Measurements from ENCODE around the gene SLC18B1. TPM values are rescaled to one million over a fixed set of nuclear protein-coding genes. Genes with fewer than 3 reads are reported as not detected.
A peak's percentile ranks its signal among the peaks of the same experiment; 100 is the strongest.

The SLC18B1 gene
- total RNA-seq, 1 donor from 2014 or later = 19.1 TPM

DNA sequence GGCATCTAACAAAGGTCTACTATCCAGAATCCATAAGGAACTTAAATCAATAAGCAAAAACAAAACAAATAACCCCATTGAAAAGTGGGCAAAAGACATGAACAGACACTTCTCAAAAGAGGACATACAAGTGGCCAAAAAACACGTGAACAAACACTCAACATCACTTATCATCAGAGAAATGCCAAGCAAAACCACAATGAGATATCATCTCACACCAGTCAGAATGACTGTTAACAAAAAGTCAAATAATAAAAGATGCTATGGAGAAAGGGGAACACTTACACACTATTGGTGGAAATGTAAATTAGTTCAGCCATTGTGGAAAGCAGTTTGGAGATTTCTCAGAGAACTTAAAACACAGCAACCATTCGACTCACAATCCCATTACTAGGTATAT lies 65.2 kb downstream of the SLC18B1 start:
- Mint-ChIP-seq H3K36me3 (ENCODE audit: insufficient read depth) (no peaks in the 10 kb centered on the region), H3K4me1 (ENCODE audit: low read depth) (peaks cover 7% of the 10 kb centered on the region), H3K27me3 (peaks cover 4% of the 10 kb centered on the region), H3K27ac (no peak overlapping the region), H3K4me3 (ENCODE audit: low read depth) (no peak overlapping the region), H3K9me3 (ENCODE audit: low read depth) (peaks cover 12% of the 10 kb centered on the region)
- DNase-seq (ENCODE audit: low spot score, unreplicated experiment) = no peak
- TF ChIP-seq, protein P1, sequence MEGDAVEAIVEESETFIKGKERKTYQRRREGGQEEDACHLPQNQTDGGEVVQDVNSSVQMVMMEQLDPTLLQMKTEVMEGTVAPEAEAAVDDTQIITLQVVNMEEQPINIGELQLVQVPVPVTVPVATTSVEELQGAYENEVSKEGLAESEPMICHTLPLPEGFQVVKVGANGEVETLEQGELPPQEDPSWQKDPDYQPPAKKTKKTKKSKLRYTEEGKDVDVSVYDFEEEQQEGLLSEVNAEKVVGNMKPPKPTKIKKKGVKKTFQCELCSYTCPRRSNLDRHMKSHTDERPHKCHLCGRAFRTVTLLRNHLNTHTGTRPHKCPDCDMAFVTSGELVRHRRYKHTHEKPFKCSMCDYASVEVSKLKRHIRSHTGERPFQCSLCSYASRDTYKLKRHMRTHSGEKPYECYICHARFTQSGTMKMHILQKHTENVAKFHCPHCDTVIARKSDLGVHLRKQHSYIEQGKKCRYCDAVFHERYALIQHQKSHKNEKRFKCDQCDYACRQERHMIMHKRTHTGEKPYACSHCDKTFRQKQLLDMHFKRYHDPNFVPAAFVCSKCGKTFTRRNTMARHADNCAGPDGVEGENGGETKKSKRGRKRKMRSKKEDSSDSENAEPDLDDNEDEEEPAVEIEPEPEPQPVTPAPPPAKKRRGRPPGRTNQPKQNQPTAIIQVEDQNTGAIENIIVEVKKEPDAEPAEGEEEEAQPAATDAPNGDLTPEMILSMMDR (IDR thresholded peaks at IDR 0.05; ENCODE audit: unreplicated experiment) = no peak

DNA sequence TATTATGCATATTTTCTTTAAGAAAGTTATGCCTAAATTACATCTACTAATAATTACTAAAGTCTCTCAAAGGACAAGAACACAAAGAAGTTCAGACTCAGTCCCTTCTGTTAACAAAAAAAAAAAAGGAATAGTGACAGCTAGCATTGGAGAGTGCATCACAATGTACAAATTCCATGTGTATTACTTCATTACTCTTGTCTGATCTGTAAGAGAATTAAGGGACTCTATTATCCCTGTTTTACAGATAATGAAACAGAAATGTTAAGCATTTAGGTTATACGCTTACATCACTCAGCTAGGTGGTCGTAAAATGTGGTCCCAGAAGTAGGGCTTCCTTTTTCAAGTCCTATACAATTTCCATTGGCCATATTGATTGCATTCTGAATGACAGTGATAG lies 67.4 kb downstream of the SLC18B1 start:
- TF ChIP-seq, protein P1 (IDR thresholded peaks at IDR 0.05; ENCODE audit: unreplicated experiment) = no peak
- Mint-ChIP-seq H3K4me1 (ENCODE audit: low read depth) (peaks cover 2% of the 10 kb centered on the region), H3K36me3 (ENCODE audit: insufficient read depth) (no peaks in the 10 kb centered on the region), H3K4me3 (ENCODE audit: low read depth) (no peak overlapping the region), H3K27ac (no peak overlapping the region), H3K27me3 (no peaks in the 10 kb centered on the region), H3K9me3 (ENCODE audit: low read depth) (peaks cover 6% of the 10 kb centered on the region)
- no peak for DNase-seq (ENCODE audit: low spot score, unreplicated experiment)

DNA sequence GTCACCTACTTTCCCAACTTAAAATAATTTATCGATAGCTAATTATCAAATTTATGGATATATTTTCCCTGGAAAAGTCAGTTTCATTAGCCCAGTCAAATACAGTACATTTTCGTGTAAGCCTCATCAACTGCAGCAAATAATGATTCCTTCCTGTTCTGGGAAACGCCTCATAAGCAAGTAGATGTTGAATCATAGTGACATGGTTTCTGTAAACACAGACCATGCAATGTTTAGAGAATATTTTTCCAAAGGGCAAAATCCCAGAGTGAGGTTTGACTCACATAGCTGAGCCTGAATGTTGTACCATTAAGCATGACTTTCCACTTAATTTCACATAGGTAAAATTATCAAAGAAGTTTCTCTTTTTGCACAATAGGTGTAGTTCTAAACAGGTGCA lies 67.9 kb downstream of the SLC18B1 start:
- Mint-ChIP-seq H3K4me3 (ENCODE audit: low read depth) (no peak overlapping the region), H3K9me3 (ENCODE audit: low read depth) (peaks cover 6% of the 10 kb centered on the region), H3K4me1 (ENCODE audit: low read depth) (peaks cover under 1% of the 10 kb centered on the region), H3K27ac (no peak overlapping the region), H3K27me3 (no peaks in the 10 kb centered on the region), H3K36me3 (ENCODE audit: insufficient read depth) (no peaks in the 10 kb centered on the region)
- DNase-seq (ENCODE audit: low spot score, unreplicated experiment) = no peak
- TF ChIP-seq, protein P1 (IDR thresholded peaks at IDR 0.05; ENCODE audit: unreplicated experiment) = no peak

DNA sequence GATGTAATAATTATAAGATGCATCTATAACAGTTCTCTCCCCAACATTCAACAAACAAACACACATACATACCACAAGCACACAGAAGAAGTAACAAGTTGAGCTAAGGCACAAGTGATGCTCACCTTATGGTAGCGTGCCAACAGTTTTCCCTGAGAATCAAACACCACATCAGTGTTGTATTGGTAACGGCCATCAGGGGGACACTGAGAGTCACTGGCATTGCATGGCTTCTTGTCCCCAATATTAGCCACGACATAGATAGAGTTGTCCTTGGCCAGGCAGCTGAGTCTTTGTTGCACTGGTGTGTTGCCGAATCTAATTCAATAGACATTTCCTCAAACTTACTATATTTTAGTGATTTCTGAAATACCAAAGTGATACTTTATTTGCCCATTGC lies 69.8 kb downstream of the SLC18B1 start:
- Mint-ChIP-seq H3K9me3 (ENCODE audit: low read depth) (peaks cover 6% of the 10 kb centered on the region), H3K27ac (no peak overlapping the region), H3K27me3 (no peaks in the 10 kb centered on the region), H3K4me1 (ENCODE audit: low read depth) (peaks cover 6% of the 10 kb centered on the region), H3K4me3 (ENCODE audit: low read depth) (no peak overlapping the region), H3K36me3 (ENCODE audit: insufficient read depth) (no peaks in the 10 kb centered on the region)
- TF ChIP-seq, protein P1 (IDR thresholded peaks at IDR 0.05; ENCODE audit: unreplicated experiment) = peak; percentile 25
- no peak for DNase-seq (ENCODE audit: low spot score, unreplicated experiment)

DNA sequence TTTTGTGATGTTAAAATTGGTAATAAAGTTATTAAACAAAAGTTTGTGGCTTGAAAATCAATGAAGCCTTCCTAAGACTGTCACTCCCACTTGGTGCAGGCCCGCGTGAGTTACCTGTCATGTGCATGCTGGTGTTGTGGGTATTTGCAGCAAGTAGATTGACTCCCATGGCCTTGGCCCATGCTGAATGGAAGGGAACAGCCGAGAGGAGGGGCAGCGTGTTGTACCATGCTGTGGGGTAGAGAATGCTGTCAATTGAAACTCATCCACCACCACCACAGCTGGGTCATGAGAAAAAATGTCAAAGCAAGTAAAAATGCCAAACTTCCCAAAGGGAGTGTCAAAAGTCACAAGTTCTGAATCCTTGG lies 71.8 kb downstream of the SLC18B1 start:
- no peaks in the 10 kb centered on the region for H3K9me3 Mint-ChIP-seq (ENCODE audit: low read depth)
- H3K4me1 Mint-ChIP-seq (ENCODE audit: low read depth) = peaks cover 6% of the 10 kb centered on the region

More for the DNA sequence above, 71.8 kb downstream of the SLC18B1 start:
- H3K36me3 Mint-ChIP-seq (ENCODE audit: insufficient read depth) = no peaks in the 10 kb centered on the region
- no peak overlapping the region for H3K27ac Mint-ChIP-seq
- no peaks in the 10 kb centered on the region for H3K27me3 Mint-ChIP-seq
- no peak for DNase-seq (ENCODE audit: low spot score, unreplicated experiment)
- TF ChIP-seq, protein P1 (IDR thresholded peaks at IDR 0.05; ENCODE audit: unreplicated experiment) = no peak
- no peak overlapping the region for H3K4me3 Mint-ChIP-seq (ENCODE audit: low read depth)

All from progenitor cell of endocrine pancreas (in vitro differentiated cells).